HepG2 (cell line): ENCODE results near the gene KAT2A. TPM values are rescaled to one million over a fixed set of nuclear protein-coding genes. Genes with fewer than 3 reads are reported as not detected.

ENCODE experiments used
- ATAC-seq: fragments of 200-7000 bp; cut with Tn5 transposase; 3 replicates; pipeline ENCODE4 v1.9.1; 2020; ENCODE audit warnings: mild to moderate bottlenecking, moderate library complexity
- BruUV-seq: library from RNA; stranded (reverse); fragments of 400-500 nt; replicated peaks from 2 replicates; lab custom pipeline; 2021; lab: Mats Ljungman, UMichigan
- CTCF ChIA-PET: fragments of 300-600 bp; formaldehyde crosslinking; extraction: SDS; loops from one replicate; lab custom pipeline; 2021; ENCODE audit warnings: low total read pairs, inconsistent platforms, low intra/inter-chr PET ratio; lab: Yijun Ruan, JAX
- POLR2A ChIA-PET: fragments of 350-600 bp; sonication (Branson Sonifier 250); formaldehyde crosslinking; loops from one replicate; lab custom pipeline; 2020; ENCODE audit warnings: antibody characterized with exemption, inconsistent platforms; lab: Yijun Ruan, JAX
- DNase-seq: peaks from one replicate; pipeline ENCODE4 v3.0.0-alpha.2; 2015; ENCODE audit warnings: low spot score
- FAIRE-seq: peaks from 3 replicates; lab custom pipeline; 2011; peaks lifted over from hg19 to GRCh38; lab: Jason Lieb, UNC
- H2AFZ ChIP-seq: one replicate; pipeline ENCODE4 v1.6.1; 2011; ENCODE audit warnings: low read length, inconsistent platforms
- H3K27ac ChIP-seq: fragments of 300-600 bp; 3 replicates; pipeline ENCODE4 v1.8.0; 2011; ENCODE audit warnings: mixed run types, mild to moderate bottlenecking, mixed read lengths, low read length, inconsistent platforms; ENCODE audit not compliant: insufficient read depth; ENCODE audit errors: extremely low read length
- H3K27me3 ChIP-seq, 2 experiments: fragments of 200-600 bp in 1 of 2; 2 replicates in 1 of 2; 3 replicates in 1 of 2; pipeline versions ENCODE4 v1.6.0 to v1.8.0; 2011; ENCODE audit warnings: low read length in 2 of 2, mild to moderate bottlenecking in 2 of 2, moderate library complexity in 2 of 2, inconsistent platforms in 1 of 2; ENCODE audit not compliant: insufficient read depth in 2 of 2, control insufficient read depth in 1 of 2
- H3K36me3 ChIP-seq, 2 experiments: fragments of 200-600 bp in 1 of 2; replicated peaks in 1 of 2; 2 replicates in 1 of 2; 3 replicates in 1 of 2; pipeline versions ENCODE4 v1.5.1 to v1.8.0; 2011; ENCODE audit warnings: low read length in 2 of 2, inconsistent platforms in 1 of 2; ENCODE audit not compliant: insufficient read depth in 2 of 2, control insufficient read depth in 1 of 2
- H3K4me1 ChIP-seq: 2 replicates; pipeline ENCODE4 v1.5.1; 2012; ENCODE audit warnings: low read length, inconsistent platforms; ENCODE audit not compliant: insufficient read depth
- H3K4me2 ChIP-seq: 2 replicates; pipeline ENCODE4 v1.6.0; 2011; ENCODE audit warnings: low read depth, low read length, inconsistent platforms
- H3K4me3 ChIP-seq, 3 experiments: fragments of 200-600 bp in 1 of 3; sonication (generic), shearing (Covaris generic) in 1 of 3; replicated peaks in 1 of 3; 2 replicates each; pipeline ENCODE4 v1.5.1; 2011 to 2016; ENCODE audit warnings: low read length in 3 of 3, inconsistent platforms in 2 of 3, low read depth in 2 of 3, mild to moderate bottlenecking in 2 of 3, control low read depth in 1 of 3, mixed read lengths in 1 of 3; ENCODE audit not compliant: insufficient read depth in 1 of 3
- H3K79me2 ChIP-seq: one replicate; pipeline ENCODE4 v1.6.1; 2011; ENCODE audit warnings: low read length, inconsistent platforms; ENCODE audit not compliant: insufficient read depth
- H3K9ac ChIP-seq: 2 replicates; pipeline ENCODE4 v1.6.0; 2011; ENCODE audit warnings: mild to moderate bottlenecking, low read depth, low read length, inconsistent platforms; ENCODE audit not compliant: insufficient read depth
- H3K9me3 ChIP-seq: 2 replicates; pipeline ENCODE4 v1.5.1; 2012; ENCODE audit warnings: mild to moderate bottlenecking, low read length
- H4K20me1 ChIP-seq: 2 replicates; pipeline ENCODE4 v1.6.0; 2011; ENCODE audit warnings: inconsistent platforms, mild to moderate bottlenecking, low read length, moderate library complexity; ENCODE audit not compliant: insufficient read depth
- KLF15 ChIP-seq: sonication (generic); formaldehyde crosslinking; IDR thresholded peaks from 2 replicates; pipeline ENCODE4 v1.8.1; 2023; ENCODE audit warnings: borderline replicate concordance, mild to moderate bottlenecking, inconsistent platforms, missing genetic modification reagents, mixed read lengths
- LCORL ChIP-seq, 2 experiments: fragments of 450-650 bp in 1 of 2; sonication (generic) in 1 of 2; formaldehyde crosslinking in 1 of 2; IDR thresholded peaks; 2 replicates each; pipeline versions ENCODE4 v1.5.0 to v1.6.1; 2017 to 2020; ENCODE audit warnings: antibody characterized with exemption in 1 of 2, missing genetic modification reagents in 1 of 2
- MTA3 ChIP-seq: sonication (generic); formaldehyde crosslinking; IDR thresholded peaks from 2 replicates; pipeline ENCODE4 v1.4.0; 2020; ENCODE audit warnings: missing genetic modification reagents
- STAG1 ChIP-seq: sonication (generic); formaldehyde crosslinking; IDR thresholded peaks from 2 replicates; pipeline ENCODE4 v1.4.0; 2020; ENCODE audit warnings: missing genetic modification reagents
- TEAD3 ChIP-seq: optimal IDR thresholded peaks from 2 replicates; pipeline ENCODE3; 2016; ENCODE audit warnings: borderline replicate concordance
- ZFY ChIP-seq: sonication (generic); formaldehyde crosslinking; IDR thresholded peaks from 2 replicates; pipeline ENCODE4 v1.4.0; 2020; ENCODE audit warnings: missing genetic modification reagents
- ZNF326 ChIP-seq: sonication (generic); formaldehyde crosslinking; IDR thresholded peaks from 2 replicates; pipeline ENCODE4 v1.4.0; 2020; ENCODE audit warnings: missing genetic modification reagents, borderline replicate concordance
- ZNF430 ChIP-seq: sonication (generic); formaldehyde crosslinking; IDR thresholded peaks from 2 replicates; pipeline ENCODE4 v1.9.0; 2021; ENCODE audit warnings: mild to moderate bottlenecking, missing genetic modification reagents
- WGBS: methylation state at CpG from one replicate; pipeline ENCODE4 v1.1.6; 2017; ENCODE audit warnings: low lambda C conversion rate; 5-methylcytosine and 5-hydroxymethylcytosine counted together
- in situ Hi-C: cut with HindIII; loops from 2 replicates; pipeline ENCODE4 v1.10.0; 2017; ENCODE audit warnings: low pct_unique_long_range_greater_than_20kb; ENCODE audit not compliant: extremely low pct_ligation_motif_present
- intact Hi-C: fragments of 100-400 bp; cut with micrococcal nuclease; formaldehyde crosslinking; loops from one replicate; pipeline ENCODE4 v1.10.0; 2022; ENCODE audit not compliant: unreplicated experiment
- polyA plus RNA-seq, 8 experiments: library from polyadenylated mRNA; depleted of rRNA in 3 of 8; stranded (reverse) in 7 of 8; unstranded in 1 of 8; fragments of >200 nt; fragmentation: Illumina TruSeq in 4 of 8; extraction: Trizol in 4 of 8; gene quantifications; 2 replicates each; pipeline versions ENCODE4 v1.2.1 to v1.2.3, GENCODE V29; 2011 to 2016; ENCODE audit warnings: low read depth in 4 of 8, missing spikeins in 1 of 8, mixed read lengths in 1 of 8; ENCODE audit not compliant: insufficient read depth in 1 of 8
- total RNA-seq, 5 experiments: library from RNA; depleted of rRNA; stranded (reverse); fragments of >200 nt; fragmentation: Illumina TruSeq; extraction: Trizol; gene quantifications; 2 replicates each; pipeline ENCODE4 v1.2.3, GENCODE V29; 2016; ENCODE audit warnings: low read depth in 1 of 5
- TF ChIP-seq, protein P1 (sequence below): sonication (generic); formaldehyde crosslinking; IDR thresholded peaks from 2 replicates; pipeline ENCODE4 v1.5.0; 2020; ENCODE audit warnings: mild to moderate bottlenecking, missing genetic modification reagents, moderate library complexity
- TF ChIP-seq, protein P2 (sequence below): sonication (generic); formaldehyde crosslinking; IDR thresholded peaks from 2 replicates; pipeline ENCODE4 v1.4.0; 2020; ENCODE audit warnings: missing genetic modification reagents

Gene KAT2A
- total and polyA plus RNA-seq, 2 of the 13 experiments (the other 11 are each of a cell fraction or from before 2014, with no cell fraction given) = 29.1 to 90.4 TPM

DNA sequence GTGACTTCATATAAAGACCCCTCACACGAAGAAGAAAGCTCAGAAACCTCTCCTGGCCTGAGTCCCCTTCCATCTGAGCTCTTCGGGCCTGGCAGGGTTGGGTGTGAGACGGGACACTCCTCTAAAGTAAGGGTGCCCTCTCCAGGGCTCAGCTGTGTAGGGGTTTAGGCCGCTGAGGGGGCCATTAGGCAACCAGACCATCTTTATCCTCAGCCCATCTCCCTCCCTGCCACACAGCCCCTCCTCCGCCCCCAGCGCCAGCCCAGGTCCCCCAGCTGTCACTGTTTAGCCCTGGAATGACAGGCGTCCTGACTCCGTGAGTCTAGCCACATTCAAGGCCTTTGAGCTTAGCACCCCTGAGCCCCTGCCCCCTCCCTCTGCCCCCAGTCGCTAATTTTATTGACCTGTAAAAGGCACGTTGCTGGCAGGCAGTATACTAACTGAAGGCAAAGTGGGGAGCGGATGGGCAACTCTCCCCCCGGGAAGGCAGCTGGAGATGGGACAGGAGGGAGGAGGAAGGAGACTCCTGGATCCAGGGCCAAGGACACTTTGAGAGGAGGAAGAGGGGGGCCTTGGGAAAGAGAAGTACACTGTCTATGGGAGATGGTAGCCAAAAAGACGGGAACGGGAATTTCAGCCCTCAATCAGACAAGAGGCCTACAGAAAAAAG is 22.3 kb downstream of the KAT2A start:
- FAIRE-seq = no peak

More for the DNA sequence above, 22.3 kb downstream of the KAT2A start:
- Histone ChIP-seq H2AFZ (no peak overlapping the region), H3K79me2 (no peaks in the 10 kb centered on the region), H3K9me3 (no peaks in the 10 kb centered on the region), H3K36me3 (no peaks in the 10 kb centered on the region), H3K27me3 (peaks cover 6 to 55% of the 10 kb centered on the region in 2 experiments; a peak in 4 of 5 replicates), H3K4me1 (peaks cover 59% of the 10 kb centered on the region), H3K9ac (no peak overlapping the region; the same call in 1 of the 2 replicates), H3K4me3 (peak overlapping the region in 2 of 3 experiments; percentile 14 to 56; a peak in 2 of 6 replicates), H3K4me2 (peak overlapping the region; percentile 65), H4K20me1 (no peaks in the 10 kb centered on the region), H3K27ac (no peak overlapping the region)
- ATAC-seq (peak; percentile 36), DNase-seq (no peak)
- BruUV-seq = no TSS peak
- 7% methylated on average over 13 of the region's 14 CpGs for WGBS
- CTCF ChIA-PET = interaction anchor here (0.8 to 7.0 kb wide), 2 partner anchors 26 to 31 kb away, joined by 3 to 125 read pairs; no protein-coding TSS in a partner anchor
- intact Hi-C loops (no loop called here), in situ Hi-C loops (no loop called here)
- POLR2A ChIA-PET = interaction anchor here (0.7 to 1.0 kb wide), 4 partner anchors 13 to 139 kb away, joined by 3 to 4 read pairs (median 4); partner anchors contain the start of genes CNP and DHX58
- TF ChIP-seq ZFY (CRISPR knock-in tag) (no peak), LCORL (IDR thresholded peaks at IDR 0.05) (no peak), LCORL (CRISPR knock-in tag; IDR thresholded peaks at IDR 0.05) (peak; percentile 25; the same call in 1 of the 2 replicates), KLF15 (CRISPR knock-in tag) (no peak), MTA3 (CRISPR knock-in tag) (no peak), ZNF326 (CRISPR knock-in tag) (no peak), STAG1 (peak; percentile 41), TEAD3 (CRISPR knock-in tag) (peak; percentile 45), ZNF430 (CRISPR knock-in tag) (0 out of 2 replicates have a peak, but pooled peaks have one; percentile 13)
- TF ChIP-seq, protein P1, sequence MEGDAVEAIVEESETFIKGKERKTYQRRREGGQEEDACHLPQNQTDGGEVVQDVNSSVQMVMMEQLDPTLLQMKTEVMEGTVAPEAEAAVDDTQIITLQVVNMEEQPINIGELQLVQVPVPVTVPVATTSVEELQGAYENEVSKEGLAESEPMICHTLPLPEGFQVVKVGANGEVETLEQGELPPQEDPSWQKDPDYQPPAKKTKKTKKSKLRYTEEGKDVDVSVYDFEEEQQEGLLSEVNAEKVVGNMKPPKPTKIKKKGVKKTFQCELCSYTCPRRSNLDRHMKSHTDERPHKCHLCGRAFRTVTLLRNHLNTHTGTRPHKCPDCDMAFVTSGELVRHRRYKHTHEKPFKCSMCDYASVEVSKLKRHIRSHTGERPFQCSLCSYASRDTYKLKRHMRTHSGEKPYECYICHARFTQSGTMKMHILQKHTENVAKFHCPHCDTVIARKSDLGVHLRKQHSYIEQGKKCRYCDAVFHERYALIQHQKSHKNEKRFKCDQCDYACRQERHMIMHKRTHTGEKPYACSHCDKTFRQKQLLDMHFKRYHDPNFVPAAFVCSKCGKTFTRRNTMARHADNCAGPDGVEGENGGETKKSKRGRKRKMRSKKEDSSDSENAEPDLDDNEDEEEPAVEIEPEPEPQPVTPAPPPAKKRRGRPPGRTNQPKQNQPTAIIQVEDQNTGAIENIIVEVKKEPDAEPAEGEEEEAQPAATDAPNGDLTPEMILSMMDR (CRISPR knock-in tag) = peak; percentile 39
- TF ChIP-seq, protein P2, sequence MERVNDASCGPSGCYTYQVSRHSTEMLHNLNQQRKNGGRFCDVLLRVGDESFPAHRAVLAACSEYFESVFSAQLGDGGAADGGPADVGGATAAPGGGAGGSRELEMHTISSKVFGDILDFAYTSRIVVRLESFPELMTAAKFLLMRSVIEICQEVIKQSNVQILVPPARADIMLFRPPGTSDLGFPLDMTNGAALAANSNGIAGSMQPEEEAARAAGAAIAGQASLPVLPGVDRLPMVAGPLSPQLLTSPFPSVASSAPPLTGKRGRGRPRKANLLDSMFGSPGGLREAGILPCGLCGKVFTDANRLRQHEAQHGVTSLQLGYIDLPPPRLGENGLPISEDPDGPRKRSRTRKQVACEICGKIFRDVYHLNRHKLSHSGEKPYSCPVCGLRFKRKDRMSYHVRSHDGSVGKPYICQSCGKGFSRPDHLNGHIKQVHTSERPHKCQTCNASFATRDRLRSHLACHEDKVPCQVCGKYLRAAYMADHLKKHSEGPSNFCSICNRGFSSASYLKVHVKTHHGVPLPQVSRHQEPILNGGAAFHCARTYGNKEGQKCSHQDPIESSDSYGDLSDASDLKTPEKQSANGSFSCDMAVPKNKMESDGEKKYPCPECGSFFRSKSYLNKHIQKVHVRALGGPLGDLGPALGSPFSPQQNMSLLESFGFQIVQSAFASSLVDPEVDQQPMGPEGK (CRISPR knock-in tag) = peak; percentile 61; the same call in 1 of the 2 replicates
